Right lobe of liver (tissue), 4 donors: ENCODE data around the gene ULK4.

ENCODE experiments used
- CTCF ChIP-seq, 4 donors: fragments of 200-600 bp in 3 of 4; fragments of 450-650 bp in 1 of 4; IDR thresholded peaks; one replicate each; pipeline versions ENCODE4 v1.5.1 to v1.8.0; 2016 to 2022; ENCODE audit warnings: antibody characterized with exemption in 4 of 4, mild to moderate bottlenecking in 2 of 4
- POLR2A ChIP-seq: fragments of 450-650 bp; IDR thresholded peaks from one replicate; pipeline ENCODE4 v1.6.1; 2017; ENCODE audit warnings: antibody characterized with exemption, mild to moderate bottlenecking
- donor health status: DM: no; HTN: no; CAD: no.
- donor health status: DM: no; HTN: no; CAD: no.
- donor health status: DM: no; HTN: yes; CAD: no.

- TF ChIP-seq CTCF (IDR thresholded peaks at IDR 0.05) (no peak), POLR2A (no peak)
Measured at GRCh38 chr3:41853540-41854196, 108.2 kb downstream of the ULK4 start.
